HL-60 (cell line): Measurements from ENCODE around the gene SLC12A3.

Experiments used
- DNase-seq, 2 experiments: peaks; one replicate each; pipeline ENCODE4 v3.0.0-alpha.2; 2010 to 2020; ENCODE audit warnings: low read depth in 1 of 2, low spot score in 1 of 2
- H3K27ac ChIP-seq: fragments of 250-450 bp; sonication (Bioruptor Pico); replicated peaks from 2 replicates; pipeline ENCODE4 v1.5.1; 2020; ENCODE audit warnings: mild to moderate bottlenecking, moderate library complexity
- H3K27me3 ChIP-seq: fragments of 250-450 bp; sonication (Bioruptor Pico); 2 replicates; pipeline ENCODE4 v1.5.1; 2021; ENCODE audit warnings: mild to moderate bottlenecking, moderate library complexity; ENCODE audit not compliant: insufficient read depth, poor library complexity, severe bottlenecking
- H3K4me3 ChIP-seq: replicated peaks from 2 replicates; pipeline ENCODE4 v1.5.1; 2011; ENCODE audit warnings: mild to moderate bottlenecking, control low read depth, low read length; ENCODE audit not compliant: insufficient read depth
- GABPA ChIP-seq: IDR thresholded peaks from 2 replicates; pipeline ENCODE4 v1.6.1; 2012; ENCODE audit warnings: low read depth
- POLR2AphosphoS5 ChIP-seq: IDR thresholded peaks from 2 replicates; pipeline ENCODE4 v1.6.1; 2012; ENCODE audit warnings: low read depth
- REST ChIP-seq: IDR thresholded peaks from 2 replicates; pipeline ENCODE4 v1.6.1; 2012; ENCODE audit warnings: low read depth; ENCODE audit not compliant: insufficient replicate concordance
- SPI1 ChIP-seq: IDR thresholded peaks from 2 replicates; pipeline ENCODE4 v1.6.1; 2012; ENCODE audit warnings: low read depth, mild to moderate bottlenecking, borderline replicate concordance
- TF ChIP-seq, protein P1 (sequence below): IDR thresholded peaks from one replicate; pipeline ENCODE4 v1.5.1; 2011; ENCODE audit warnings: low read length, control low read depth, inconsistent platforms; ENCODE audit not compliant: insufficient read depth

The SLC12A3 gene

GRCh38 chr16:56817938-56818337 lies 47.1 kb upstream of the SLC12A3 start:
- no peaks in the 10 kb centered on the region for H3K27me3 ChIP-seq
- DNase-seq: no peak
- TF ChIP-seq REST: no peak
- TF ChIP-seq, protein P1, sequence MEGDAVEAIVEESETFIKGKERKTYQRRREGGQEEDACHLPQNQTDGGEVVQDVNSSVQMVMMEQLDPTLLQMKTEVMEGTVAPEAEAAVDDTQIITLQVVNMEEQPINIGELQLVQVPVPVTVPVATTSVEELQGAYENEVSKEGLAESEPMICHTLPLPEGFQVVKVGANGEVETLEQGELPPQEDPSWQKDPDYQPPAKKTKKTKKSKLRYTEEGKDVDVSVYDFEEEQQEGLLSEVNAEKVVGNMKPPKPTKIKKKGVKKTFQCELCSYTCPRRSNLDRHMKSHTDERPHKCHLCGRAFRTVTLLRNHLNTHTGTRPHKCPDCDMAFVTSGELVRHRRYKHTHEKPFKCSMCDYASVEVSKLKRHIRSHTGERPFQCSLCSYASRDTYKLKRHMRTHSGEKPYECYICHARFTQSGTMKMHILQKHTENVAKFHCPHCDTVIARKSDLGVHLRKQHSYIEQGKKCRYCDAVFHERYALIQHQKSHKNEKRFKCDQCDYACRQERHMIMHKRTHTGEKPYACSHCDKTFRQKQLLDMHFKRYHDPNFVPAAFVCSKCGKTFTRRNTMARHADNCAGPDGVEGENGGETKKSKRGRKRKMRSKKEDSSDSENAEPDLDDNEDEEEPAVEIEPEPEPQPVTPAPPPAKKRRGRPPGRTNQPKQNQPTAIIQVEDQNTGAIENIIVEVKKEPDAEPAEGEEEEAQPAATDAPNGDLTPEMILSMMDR: no peak
- H3K27ac ChIP-seq: no peak overlapping the region
- H3K4me3 ChIP-seq: no peak overlapping the region

DNA sequence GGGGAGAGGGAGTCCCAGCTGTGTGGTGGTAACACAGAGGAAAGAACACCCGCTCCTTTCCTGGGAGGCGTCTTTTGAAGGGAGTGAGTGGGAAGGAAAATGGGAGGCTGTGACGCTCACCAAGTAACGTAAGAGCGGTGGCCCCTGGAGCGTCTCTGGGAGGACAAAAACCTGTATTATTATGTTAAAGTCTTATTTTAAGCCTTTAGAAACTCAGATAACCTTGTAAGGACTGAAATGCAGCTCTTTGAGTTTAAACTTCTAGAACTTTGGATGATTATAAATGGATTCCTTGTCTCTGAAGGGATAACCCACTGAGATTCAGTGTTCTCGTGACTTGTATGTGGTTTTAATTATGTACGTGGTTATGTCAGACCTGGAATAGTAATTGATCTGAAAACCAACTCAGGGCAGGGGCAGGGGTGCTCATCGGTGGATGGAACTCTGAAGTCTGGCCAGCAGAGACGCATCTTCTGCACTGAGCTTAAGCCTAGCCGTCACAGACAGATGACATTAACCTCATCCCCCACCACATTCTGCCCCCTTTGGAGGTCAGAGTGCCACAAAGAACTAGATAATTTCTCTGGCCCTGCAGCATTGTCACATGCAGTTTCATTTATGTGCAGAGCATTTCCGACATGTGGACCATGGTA lies 41.8 kb upstream of the SLC12A3 start:
- TF ChIP-seq POLR2AphosphoS5 (no peak), REST (no peak), SPI1 (no peak), GABPA (no peak)
- TF ChIP-seq, protein P1: no peak
- no peak overlapping the region for H3K4me3 ChIP-seq
- H3K27me3 ChIP-seq: no peaks in the 10 kb centered on the region
- DNase-seq: no peak
- H3K27ac ChIP-seq: no peak overlapping the region

GRCh38 chr16:56824331-56824730 lies 40.7 kb upstream of the SLC12A3 start:
- Histone ChIP-seq H3K27ac (no peak overlapping the region), H3K27me3 (no peaks in the 10 kb centered on the region), H3K4me3 (no peak overlapping the region)
- TF ChIP-seq GABPA (no peak), POLR2AphosphoS5 (no peak), REST (no peak), SPI1 (no peak)
- TF ChIP-seq, protein P1: no peak
- no peak for DNase-seq
